NCI-H1417 treated with DMSO at 0.1 percent for 48 hours (cell line): Measurements from ENCODE around the gene TRIAP1.
"Not testable (repeated sequence)": the region's sequence is repeated elsewhere in the genome, so short reads cannot be mapped to it uniquely, and the experiment has no call there.

Source experiments
- DNase-seq: peaks from one replicate; lab custom pipeline; 2025; lab: John Stamatoyannopoulos, UW

Gene TRIAP1

DNA sequence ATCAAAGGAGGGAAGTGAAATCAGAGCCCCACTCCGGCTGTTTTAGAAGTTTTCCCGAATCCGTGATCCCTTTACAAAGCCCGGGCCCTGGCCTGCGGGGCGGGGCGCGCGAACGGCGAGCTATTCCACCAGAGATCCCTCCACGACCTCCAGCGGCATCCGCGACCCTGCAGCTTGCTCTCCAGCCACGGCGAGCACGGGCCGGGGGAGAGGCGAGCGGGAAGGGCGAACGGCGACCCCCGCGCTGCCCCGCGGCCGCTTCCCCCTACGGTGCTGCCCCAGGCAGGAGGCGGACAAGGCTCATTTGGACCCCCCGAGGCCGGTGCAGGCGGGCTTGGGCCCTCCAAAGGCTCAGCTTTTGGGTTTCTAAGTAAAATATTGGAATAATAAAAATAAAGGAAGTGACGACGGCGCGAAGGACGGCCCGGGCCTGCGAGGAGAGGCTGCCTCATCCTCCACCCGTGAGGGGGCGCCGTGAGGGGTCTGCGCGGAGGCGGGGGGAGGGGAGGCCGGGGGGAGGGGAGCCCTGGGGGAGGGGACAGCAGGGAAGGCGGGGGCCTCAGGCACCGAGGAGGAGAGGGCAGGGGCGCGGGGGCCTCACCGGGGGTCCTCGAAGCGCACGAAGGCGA lies 22.8 kb upstream of the TRIAP1 start:
- no peak for DNase-seq

DNA sequence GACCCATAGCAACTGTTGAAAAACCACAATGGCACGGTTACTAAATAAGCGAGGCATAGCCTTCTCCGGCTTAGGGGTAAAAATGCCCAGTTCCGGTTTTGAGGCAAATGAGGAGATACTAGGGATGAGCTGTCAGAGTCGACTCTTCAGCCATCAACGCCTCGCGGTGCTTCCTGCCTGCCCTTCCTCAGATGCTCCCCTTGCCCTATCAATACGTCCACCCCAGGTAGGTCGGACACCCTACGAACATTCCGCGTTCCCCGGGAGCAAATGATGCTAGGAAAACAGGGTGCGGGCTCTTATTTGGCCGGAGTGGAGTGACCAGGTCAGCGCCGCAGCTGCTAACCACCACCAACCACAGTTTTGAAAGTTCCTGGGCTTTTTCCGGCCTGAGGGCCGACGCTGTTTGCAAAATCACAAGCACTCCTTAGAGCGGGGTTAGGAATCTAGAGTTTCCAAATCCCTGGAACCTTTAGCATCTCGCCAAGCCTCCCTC lies 22.2 kb upstream of the TRIAP1 start:
- DNase-seq, result no peak

DNA sequence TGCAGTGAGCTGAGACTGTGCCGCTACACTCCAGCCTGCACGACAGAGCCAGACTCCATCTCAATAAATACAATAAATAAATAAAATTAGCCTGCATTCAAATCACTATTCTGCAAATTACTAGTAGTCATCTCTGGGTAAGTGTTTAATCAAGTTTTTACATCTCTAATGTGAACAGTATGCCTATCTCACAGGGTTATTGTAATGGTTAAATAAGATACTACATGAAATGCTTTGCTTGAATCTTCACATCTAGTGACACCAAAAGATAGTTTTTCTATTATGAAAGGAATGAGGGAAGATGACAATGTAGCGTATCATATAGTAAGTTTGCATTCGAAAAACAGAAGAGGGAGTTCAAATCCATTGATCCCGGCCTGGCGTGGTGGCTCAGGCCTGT lies 21.3 kb upstream of the TRIAP1 start:
- no peak for DNase-seq

DNA sequence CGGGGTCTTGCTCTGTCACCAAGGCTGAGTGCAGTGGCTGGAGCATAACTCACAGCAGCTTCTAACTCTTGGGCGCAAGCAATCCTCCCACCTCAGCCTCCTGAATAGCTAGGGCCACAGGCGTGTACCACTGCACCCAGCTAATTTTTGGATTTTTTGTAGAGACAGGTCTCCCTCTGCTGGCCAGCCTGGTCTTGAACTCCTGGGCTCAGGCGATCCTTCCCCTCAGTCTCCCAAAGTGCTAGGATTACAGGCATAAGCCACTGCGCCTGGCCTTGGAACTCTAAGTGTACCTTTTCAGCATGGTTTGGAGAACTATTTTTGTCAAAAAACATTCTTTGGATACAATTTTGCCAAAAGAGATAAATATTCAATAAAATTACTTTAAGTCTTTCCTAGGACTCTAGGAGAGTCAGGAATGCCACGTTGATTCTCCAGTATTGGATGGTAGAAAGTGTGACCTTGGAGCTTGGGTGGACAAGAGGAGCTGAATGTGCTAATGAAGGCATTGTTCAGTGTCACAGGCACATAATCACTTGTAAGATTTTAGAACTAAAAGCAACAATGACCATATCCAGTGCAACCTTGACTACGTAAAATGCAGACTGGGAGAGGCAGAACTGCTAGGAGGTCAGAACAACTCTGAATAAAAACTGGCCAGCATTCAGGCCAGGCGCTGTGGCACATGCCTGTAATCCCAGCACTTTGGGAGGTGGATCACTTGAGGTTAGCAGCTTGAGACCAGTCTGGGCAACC lies 20.6 kb upstream of the TRIAP1 start:
- DNase-seq, result no peak

DNA sequence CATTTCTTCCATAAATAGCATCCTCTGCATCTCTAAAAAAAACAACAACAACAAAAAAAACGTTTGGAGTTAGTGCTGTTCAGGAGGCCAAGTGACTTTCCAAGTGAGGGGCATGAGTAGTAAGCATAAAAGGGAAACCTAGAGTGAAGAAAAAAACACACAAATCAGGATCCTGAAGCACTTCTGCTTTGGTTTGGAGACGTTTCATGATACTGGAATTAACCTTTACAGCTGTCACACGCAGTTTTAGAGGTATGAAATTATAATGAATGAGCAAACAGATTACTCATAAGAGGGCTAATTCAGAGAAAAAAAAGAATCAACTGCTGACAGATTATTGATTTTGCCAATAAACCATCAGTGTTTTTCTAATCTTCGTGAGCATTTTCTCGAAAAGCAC lies 19.6 kb upstream of the TRIAP1 start:
- DNase-seq, result no peak

DNA sequence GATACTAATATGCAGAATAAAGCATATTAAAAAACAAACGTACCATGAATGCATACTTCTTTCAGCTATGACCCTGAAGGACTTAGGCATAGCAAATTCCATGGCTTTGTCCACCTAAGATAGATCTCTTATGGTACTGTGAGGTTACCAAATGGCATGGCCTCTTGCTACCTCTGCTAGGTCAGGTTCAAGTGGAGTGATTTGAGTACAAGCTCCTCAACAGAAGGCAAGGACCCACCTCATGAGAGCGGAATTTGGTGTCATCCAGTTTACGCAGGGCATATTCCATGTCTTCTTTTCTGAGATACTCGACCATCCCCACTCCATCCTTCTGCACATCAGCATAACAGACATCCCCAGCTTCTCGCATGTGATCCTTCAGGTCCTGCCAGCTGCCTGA lies 17.5 kb upstream of the TRIAP1 start:
- DNase-seq, result no peak

DNA sequence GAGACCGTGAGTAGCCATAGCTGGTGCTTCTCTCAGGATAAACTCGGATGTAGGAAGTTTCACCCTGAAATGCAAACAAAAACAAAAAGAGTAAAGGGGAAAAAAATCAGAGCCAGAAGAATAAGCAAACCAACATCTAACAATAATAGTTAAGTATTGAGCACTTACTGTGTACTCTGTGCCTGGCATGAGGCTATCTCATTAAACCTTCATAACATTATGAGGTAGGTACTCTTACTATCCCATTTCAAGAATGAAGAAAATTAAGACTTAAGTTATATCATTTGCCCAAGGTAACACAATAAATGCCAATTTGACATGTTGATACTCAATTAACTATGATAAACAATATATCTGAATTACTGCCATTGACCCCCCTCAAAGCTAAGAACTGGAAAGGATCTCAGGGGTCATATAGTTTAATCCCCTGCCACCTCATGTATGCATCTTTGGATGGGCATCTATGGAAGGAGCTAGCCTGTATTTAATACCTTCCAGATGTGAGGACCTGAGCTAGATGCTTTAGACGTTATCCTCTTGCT lies 16.0 kb upstream of the TRIAP1 start:
- no peak for DNase-seq

DNA sequence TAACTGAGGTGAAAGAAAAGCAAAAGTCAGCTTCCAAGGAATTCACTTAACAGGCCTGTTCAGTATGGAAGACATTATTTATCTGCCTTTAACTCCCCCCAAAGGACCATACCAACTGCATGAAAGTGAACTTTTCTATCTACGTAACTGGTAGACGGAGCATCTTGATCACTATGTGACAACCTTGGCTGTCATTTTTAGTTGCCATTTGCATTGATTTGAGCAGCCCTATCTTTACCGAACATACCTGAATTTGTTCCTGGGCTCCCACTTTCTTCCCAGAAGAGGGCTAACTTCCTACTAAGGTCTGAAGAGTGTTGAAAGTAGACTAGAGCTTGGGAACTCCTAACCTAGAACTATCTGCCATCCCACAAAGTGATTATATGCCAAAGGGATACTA lies 14.0 kb upstream of the TRIAP1 start:
- no peak for DNase-seq

DNA sequence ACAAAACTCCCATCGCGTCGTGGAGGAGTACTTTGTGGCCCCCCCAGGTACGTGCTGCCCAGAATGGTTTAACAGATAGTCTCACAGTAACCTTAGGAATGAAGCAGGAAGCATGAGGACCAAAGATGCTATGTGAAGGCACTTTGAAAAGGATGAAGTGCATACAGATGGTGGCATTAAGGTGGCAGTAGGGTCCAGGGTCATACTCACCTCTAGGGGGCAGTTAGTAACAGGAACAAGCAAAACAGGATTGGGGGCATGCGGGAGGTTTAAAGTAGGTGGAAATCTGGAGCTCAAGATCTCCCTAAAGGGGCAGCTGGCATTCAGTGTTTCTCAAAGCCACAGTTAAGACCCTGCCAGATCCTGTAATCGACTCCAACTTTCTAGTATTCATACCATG lies 10.9 kb upstream of the TRIAP1 start:
- no peak for DNase-seq

DNA sequence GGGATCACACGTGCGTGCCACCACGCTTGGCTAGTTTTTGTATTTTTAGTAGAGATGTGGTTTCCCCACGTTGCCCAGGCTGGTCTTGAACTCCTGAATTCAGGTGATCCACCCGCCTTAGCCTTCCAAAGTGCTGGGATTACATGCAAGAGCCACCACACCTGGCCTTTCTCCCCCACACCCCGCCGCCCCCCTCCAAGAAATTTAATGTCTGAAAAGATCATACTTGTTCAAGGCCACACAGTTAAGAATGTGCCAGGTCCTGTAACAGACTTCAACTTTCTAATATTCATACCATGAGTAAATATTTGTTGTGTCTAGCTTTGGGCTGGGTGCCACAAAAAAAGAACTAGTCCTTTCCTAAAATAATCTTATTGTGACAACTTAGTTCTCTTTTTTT lies 9.1 kb upstream of the TRIAP1 start:
- no peak for DNase-seq

DNA sequence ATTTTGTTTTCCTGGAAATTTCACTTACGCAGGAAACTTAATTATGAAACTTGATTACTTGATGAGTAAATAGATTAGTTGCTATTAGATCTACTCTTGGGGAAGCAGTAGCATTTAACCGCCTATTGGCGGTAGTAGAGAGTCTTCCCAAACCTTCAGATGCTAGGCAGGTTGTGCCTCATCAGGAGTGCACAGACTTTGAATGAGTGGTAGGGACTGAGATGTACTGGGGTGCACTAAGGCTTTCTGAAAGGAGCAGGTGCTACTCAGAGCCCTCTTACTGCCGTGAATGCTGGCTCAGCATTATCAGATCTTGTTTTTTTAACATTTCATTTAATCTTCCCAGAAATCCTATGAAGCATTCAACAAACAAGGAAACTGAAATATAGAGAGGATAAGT lies 7.8 kb upstream of the TRIAP1 start:
- DNase-seq, result no peak

DNA sequence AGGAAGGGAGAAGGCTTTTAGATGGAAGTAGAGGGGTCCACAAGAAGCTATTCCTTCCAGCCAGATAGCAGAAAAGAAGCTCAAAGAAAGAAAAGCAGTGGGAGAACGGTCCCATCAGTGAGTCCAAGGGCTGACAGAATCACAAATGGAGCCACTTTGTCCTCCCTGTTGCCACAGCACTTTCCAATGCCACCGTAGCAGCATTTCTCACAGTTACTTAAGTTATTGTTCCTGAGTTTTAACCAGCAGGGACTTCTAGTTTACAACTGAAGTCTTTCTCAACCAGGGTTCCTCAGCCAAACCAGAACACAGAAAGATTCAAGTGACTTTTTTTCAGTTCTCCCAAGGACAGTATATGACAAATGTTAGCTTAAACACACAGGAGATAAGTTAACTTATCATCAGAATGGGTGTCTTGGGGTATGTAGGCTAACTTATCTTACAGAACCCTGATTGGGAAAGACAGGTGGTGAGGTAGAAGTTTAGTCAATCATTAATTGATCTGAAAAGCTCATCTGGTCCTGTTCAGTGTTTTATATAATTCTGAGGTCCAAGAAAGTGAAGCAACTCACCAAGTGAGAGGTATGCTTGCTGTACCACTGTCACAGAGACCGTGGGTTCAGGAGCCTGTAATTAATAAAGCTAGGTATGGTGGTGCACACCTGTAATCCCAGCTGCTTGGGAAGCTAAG lies 7.0 kb upstream of the TRIAP1 start:
- no peak for DNase-seq

DNA sequence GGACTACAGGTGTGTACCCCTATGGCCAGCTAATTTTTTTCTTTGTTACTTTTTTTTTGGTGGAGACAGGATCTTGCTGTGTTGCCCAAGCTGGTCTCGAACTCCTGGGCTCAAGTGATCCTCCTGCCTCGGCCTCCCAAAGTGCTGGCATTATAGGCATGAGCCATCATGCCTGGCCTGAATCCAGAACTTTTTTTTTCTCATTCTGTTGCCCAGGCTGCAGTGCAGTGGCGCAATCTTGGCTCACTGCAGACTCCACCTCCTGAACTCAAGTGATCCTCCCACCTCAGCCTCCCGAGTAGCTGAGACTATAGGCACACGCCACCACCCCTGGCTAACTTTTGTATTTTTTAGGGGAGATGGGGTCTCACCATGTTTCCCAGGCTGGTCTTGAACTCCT lies 6.3 kb upstream of the TRIAP1 start:
- DNase-seq, result not testable (repeated sequence)

DNA sequence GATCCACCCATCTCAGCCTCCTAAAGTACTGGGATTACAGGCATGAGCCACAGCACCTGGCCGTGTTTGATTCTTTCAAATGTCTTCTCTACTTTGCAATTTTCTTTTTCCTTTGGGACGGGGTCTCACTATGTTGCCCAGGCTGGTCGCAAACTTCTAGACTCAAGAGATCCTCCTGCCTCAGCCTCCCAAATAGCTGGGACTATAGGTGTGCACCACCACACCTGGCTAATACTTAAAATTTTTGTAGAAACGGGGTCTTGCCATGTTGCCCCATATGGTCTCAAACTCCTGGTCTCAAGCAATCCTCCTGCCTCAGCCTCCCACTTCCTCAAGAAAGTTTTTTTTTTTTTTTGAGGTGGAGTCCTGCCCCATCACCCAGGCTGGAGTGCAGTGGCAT lies 1.8 kb upstream of the TRIAP1 start:
- no peak for DNase-seq

DNA sequence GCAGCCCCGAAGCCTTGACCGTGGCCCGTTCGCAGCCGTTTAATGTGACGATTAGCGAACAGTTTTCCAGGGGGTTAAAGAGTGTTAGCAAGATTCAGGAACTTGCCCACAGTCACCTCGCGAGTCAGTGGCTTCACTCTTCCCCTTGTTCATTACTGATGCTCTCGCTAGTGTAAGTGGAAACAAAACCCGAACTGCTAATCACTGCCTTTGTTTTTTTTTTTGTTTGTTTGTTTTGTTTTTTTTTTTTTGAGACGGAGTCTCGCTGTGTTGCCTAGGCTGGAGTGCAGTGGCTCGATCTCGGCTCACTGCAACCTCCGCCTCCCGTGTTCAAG lies 627 bp upstream of the TRIAP1 start:
- DNase-seq, result not testable (repeated sequence)

DNA sequence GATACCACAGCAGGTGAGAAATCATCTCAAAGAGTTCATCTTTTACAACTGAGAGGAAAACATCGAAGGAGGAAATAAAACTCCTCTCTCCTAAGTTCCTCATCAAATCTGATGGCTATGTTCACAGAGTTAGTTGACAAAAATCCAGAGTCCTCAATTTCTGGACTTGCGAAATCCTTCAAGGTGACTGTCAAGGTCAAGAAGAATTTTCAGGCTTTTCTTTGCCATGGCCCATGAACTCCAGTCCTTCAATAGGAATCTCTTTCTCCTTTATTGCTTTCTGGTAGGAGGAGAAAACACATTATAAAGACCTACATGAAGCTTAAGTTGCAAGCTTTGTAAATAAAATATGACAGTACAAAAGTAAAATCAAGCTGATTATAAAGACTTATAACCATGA lies 1.5 kb downstream of the TRIAP1 start:
- DNase-seq, result no peak

DNA sequence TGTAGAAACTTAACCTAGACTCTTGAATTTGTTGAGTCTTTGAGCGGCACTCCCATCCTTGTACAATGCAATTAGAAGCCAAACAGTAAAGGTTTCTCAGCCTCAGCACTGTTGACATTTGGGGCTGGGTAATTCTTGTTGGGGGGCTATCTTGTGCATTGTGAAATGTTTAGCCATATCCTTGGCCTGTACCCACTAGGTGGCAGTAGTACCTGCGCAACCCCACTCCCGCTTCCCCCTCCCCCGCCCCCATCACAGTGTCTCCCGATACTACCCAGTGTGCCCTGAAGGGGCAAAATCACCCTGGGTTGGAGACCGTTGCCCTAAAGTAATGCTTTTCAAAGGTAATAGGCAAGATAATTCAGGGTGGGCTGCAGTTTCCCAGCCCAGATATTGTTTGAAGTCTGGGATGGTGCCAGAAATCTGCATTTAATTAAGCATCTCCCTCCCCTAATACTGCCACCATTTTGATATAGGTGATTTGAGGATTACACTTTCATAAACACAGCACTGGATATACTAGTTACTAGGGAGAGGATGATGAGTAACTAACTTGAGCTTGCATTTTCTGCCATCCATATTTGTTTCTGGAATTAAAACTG lies 6.4 kb downstream of the TRIAP1 start:
- peak; percentile 3 for DNase-seq

DNA sequence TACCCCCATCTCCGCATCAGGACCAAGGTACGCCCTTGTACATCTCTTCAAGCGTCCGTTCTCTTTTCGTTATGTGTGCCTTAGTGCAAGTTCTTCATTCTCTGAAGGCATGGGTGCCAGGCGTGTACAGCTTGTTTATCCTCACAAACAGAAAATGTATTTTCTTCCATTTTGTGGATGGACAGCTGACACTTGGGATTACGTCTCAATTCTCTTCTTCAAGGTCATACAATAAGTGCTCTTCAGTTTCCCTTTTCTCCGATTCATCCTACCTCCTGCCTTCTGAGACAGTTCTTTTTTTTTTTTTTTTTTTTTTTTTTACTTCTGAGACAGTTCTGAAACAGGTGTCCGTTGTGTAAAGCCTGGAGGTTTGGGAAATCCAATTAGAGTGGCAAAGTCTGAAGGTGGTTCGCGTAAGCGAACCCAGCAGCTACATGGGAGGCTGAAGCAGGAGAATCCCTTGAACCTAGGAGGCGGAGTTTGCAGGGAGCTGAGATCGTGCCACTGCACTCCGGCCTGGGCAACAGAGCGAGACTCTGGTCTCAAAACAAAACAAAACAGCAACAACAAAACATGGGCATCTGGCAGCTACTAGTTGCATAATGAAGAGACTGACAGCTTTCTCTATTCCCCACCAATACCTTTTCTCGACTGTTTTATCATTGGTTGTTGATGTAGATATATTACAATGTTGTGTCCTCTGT lies 7.5 kb downstream of the TRIAP1 start:
- no peak for DNase-seq

DNA sequence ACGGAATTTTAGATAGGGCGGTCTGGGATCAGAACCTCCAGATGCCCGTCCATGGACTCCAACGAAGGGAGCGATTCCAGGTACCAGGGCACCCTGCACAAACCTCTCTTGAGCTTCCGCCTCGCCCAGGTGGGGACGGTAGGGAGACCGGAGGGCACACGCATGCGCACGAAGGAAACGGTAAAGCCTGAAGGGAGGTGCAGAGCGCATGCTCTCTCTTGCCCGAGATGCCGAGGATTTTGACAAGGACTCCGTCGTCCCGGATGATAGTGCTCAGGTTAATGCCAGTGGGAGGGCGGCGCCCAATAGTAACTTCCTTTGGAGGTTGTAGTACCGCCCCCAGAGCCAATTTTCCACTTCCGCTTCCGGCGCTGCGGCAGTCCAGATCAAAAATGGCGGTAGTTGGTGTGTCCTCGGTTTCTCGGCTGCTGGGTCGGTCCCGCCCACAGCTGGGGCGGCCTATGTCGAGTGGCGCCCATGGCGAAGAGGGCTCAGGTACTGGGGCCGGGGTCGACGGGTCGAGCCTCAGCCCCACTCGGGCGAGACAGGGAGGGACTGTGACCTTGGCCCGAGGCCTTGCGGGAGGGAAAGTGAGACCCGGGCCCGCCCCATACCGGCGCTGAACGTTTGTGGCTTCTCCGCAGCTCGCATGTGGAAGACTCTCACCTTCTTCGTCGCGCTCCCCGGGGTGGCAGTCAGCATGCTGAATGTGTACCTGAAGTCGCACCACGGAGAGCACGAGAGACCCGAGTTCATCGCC lies 8.3 kb downstream of the TRIAP1 start, which contains the start of gene COX6A1:
Gene COX6A1 (plus strand): TSS at position 379 of the 760 bp plus-strand sequence. CDS start 14 bp downstream, at position 393.
- DNase-seq, result peak; percentile 99

DNA sequence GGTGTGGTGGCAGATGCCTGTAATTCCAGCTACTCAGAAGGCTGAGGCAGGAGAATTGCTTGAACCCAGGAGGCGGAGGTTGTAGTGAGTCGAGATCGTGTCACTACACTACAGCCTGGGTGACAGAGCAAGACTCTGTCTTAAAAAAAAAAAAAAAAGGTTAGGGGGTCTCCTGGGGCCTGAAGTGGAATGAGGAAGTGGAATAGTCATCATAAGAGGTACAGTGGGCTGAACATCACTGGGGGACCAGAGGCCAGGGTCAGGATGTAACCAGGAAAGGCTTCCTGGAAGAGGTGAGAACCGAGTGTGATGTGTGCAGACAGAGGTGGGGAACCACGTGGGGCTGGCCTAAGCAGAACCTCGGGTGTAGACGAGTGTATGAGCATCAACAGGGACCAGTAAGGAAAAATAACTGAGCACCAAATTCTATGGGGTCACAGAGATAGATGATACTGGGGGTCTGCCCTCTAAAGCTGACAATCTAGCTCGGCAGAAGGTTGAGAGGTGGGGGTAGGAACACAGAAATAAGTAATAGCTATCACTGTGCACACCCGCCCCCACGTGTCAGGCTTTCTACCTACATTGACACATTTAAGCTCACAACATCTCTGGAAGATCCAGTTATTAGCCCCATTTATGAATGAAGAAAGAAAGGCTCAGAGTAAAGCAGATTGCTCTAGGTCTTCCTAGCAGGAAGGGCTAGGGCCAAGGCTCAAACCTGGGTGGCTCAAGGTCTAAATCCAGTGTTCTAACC lies 13.2 kb downstream of the TRIAP1 start:
- no peak for DNase-seq
